NCI-H2171 treated with DMSO at 0.1 percent for 48 hours (cell line): ENCODE measurements around the gene PAXX.
"Not testable (repeated sequence)": the region's sequence is repeated elsewhere in the genome, so short reads cannot be mapped to it uniquely, and the experiment has no call there.

Experiments used
- DNase-seq: peaks from one replicate; lab custom pipeline; 2025; lab: John Stamatoyannopoulos, UW

Gene PAXX

DNA sequence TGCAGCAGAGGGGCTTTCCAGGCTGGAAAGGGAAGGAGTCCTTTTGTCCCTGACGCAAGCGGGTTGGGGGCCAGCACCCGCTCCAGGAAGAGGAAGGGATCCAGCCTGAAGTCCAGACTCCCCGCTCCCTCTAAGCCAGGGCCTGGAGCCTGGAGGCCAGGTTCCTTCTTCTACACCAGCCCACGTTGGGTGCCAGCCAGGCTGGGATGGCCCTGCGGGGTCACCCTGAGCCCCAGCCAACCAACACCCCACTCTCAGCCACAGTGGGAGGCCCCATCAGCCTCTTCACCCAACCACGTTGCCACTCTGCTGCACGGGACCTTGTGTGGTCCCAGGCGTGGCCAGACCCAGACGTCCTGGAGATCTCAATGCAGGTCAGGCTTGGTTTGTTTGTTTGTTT lies 40.6 kb downstream of the PAXX start:
- no peak for DNase-seq

DNA sequence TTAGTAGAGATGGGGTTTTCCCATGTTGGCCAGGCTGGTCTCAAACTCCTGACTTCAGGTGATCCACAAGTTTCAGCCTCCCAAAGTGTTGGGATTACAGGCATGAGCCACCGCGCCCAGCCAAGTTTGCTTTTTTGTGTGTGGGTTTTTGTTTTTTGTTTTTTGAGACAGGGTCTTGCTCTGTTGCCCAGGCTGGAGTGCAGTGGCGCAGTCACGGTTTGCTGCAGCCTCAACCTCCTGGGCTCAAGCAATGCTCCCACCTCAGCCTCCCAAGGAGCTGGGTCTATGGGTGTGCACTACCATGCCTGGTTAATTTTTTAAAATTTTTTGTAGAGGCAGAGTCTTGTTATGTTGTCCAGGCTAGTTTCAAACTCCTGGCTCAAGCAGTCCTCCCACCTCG lies 41.3 kb downstream of the PAXX start:
- DNase-seq = not testable (repeated sequence)

DNA sequence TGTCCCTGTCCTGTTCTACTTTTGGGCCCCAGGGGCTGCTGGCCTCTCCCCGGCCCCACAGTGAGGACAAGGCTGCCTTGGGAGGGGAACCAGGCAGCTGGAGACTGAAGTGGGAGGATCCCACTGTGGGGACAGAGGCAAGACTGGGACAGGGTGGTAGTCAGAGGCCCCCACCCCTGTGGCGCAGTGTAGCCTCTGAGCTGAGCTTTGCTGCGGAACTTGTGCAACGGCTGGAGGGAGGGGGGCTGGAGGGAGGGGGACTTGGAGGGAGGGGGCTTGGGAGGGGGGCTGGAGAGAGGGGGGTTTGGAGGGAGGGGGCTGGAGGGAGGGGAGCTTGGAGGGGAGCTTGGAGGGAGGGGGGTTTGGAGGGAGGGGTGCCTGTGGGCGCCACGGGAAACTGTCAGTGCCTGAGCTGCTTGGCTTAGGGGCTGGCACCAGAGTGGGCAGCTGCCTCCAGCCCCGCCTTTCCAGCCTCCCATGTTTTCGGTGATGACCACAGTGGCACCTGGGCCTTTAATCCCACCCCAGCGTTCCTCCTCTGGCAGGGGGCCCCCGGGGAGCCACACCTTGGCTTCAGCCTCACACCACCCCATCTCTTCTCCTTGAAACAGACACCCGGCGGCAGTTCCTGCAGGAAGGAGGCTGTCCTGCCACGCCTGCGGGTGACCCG lies 42.0 kb downstream of the PAXX start:
- no peak for DNase-seq

DNA sequence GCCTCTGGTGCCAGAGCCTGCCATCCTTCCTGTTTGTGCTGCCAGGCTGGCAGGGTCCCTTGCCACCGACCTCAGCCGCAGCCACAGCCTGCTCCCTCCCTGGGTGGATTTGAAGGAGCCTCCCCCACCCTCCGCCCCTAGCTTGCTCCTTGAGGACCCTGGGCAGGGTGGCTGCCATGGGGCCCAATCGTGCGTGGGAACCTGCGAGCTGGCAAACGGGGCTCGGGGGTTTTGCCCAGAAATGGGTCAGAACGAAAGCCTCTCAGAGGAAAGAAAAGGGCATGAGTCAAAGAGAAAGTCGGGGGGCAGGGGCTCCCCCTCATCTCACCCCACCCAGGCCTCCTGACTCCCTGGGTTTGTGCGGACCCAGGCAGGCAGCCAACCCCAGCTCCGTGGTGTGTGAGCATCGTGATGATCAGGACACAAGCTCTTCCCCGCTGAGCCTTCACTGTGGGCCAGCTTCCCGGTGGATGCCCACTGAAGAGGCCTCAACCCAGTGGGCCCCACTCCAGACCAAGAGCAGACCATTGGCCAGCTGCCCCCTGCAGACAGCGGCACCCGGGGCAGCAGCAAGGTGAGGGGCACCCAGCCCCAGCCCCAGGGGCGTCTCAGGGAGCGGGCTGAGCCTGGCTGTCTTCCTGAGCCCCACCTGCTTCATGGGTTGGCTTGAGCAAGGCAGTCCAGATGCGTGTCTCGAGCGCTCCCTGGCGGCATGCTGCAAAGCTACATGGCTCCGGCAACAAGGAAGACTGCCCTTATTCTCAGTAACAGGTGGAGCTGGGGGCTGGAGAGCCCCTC lies 42.7 kb downstream of the PAXX start:
- peak; percentile 96 for DNase-seq

DNA sequence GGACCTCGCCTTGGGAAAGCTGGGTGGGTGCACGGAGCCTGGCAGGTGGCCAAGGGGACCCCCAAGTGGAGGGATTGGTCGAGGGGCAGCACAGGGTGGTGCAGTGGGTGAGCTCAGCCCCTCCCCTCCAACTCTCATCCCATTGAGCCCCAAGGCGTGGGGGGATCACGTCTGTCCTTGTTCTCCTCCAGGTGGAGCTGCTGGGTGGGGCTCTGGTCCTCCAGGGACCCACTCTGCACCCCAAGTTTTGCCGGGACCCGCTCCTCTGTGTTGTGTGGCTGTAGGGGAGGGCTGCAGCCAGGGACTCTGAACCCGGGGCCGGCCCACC lies 43.2 kb downstream of the PAXX start:
- DNase-seq = no peak

DNA sequence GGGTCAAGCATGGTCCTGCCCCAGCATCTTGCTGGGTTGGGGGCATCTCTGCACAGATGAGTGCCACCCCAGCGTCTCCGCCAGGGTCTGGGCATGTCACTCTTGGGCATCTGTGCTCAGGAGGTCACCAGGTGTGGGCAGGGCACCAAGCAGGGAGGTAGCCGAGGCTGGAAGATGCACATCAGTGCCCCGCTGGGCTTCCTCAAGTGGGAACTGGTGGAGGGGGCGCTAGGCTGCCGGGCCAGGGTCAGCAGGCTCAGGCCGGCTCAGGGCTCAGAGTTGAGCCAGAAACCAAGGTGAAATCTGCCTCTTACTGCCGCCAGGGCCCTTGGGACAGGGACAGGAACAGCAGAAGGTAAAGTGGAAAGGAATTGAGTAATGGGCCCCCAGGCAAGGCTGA lies 43.7 kb downstream of the PAXX start:
- no peak for DNase-seq

DNA sequence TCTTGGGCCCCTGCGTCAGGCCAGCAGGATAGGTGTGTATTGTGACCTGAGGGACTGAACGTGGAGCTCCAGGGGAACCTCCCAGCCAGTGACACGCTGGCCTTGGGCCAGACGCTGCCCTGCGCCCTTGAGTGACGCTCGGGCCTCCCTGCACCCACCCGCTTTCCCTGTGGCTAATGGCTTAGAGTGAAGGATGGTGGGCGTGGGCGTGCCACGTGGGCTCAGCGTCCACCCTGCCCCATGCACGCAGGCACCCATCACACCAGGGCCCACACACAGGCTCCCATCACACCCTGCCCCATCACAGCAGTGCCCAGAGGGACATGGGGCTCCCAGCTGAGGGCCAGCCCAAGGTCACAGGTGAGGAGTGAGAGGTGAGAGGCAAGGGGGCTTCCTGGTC lies 44.8 kb downstream of the PAXX start:
- no peak for DNase-seq

DNA sequence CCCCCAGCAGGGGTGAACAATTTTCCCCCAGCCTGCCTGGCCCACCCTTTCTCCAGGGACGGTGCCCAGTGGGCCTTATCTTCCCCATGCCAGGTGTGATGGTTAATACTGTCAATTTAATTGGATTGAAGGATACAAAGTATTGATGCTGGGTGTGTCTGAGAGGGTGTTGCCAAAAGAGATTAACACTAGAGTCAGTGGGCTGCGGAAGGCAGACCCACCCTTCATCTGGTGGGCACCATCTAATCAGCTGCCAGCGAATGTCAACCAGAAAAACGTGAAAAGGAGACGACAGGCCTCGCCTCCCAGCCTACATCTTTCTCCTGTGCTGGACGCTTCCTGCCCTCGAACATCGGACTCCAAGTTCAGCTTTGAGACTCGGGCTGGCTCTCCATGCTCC lies 45.3 kb downstream of the PAXX start:
- DNase-seq = no peak

DNA sequence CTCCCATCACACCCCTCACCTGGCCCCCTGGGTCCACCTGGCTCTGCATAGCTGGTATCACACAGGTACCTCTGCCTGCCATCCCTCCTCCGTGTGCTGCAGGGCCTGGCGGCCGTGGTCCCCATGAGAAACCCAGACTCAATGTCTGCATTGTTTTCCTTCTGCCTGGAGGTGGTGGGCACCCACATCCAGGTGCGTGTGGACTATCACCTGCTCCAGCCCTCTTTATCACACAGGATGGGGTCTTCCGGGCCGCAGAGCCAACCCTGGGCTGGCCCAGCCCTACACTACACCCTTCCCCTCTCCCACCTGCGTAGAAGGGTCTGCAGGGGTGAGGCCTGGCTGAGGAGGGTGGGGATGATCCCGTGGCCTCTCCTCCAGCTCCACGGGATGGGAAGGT lies 46.7 kb downstream of the PAXX start:
- no peak for DNase-seq

DNA sequence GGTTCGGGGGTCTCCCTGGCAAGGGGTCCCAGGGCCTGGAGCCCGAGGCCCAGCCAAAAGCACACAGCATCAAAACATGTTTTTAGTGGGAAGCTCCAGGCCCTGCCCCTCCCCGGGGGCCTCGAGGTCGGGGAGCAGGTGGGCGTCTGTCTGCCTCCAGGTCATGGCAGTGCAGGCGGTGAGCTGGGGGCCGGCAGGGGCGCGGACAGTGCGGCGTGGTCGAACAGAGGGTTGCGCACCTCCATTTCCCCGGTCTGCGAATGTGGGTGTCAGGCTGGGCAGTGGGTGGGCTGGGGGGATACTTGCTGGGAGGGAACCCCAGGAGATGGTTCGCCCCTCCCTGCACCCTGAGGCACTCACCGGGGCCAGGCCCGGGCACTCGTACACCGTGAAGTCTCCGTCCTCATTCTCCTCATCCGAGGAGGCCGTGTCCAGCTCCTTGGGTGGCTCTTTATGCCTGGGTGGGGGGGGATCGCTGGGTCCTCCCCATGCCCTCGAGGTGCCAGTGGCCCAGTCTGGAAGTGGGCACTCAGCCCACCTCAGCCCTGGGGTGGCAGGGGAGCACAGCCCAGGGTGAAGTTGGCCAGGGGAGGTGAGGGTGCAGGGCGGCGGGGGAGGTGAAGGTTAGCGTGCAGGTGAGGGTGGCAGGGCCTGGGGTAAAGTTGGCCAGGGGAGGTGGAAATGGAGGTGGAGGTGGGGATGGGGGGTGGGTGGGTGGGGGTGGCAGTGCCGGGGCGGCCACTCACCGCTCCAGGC lies 47.6 kb downstream of the PAXX start:
- no peak for DNase-seq

DNA sequence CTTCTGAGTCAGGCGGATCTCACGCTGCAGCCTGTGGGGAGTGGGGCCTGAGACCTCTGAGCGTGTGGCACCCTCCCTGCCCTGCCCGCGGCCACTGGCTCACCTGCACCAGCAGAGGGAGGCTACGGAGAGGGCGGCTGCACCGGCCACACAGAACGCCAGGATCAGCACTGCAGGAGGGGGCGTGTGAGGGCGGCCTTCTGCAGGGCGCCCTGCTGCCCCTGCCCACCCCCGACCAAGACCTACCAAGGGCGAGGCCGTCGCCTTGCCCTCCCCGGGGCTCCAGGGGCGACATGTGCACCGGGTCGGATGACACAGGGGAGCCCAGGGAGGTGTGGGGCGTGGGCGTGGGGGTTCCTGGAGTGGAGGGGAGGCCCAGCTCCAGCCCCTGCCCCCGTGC lies 48.3 kb downstream of the PAXX start:
- no peak for DNase-seq

DNA sequence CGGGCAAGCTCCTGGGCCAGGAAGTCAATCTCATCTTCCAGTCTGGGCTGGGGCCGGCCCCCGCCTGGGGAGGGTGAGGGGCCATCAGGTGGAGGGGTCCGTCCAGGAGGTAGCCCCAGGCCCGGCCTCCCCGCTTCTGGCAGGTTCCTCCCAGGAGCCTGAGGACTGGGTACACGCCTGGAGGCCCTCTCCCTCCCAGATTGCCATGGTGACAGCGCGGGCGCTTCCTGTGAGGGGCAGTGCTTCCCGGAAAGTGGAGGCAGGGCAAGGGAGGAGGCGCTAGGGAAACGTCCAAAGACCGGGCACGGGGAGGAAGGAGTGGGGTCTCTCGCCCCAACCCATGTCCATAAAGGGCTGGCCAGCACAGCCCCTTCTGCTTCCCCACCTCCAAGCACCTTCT lies 48.9 kb downstream of the PAXX start:
- no peak for DNase-seq

DNA sequence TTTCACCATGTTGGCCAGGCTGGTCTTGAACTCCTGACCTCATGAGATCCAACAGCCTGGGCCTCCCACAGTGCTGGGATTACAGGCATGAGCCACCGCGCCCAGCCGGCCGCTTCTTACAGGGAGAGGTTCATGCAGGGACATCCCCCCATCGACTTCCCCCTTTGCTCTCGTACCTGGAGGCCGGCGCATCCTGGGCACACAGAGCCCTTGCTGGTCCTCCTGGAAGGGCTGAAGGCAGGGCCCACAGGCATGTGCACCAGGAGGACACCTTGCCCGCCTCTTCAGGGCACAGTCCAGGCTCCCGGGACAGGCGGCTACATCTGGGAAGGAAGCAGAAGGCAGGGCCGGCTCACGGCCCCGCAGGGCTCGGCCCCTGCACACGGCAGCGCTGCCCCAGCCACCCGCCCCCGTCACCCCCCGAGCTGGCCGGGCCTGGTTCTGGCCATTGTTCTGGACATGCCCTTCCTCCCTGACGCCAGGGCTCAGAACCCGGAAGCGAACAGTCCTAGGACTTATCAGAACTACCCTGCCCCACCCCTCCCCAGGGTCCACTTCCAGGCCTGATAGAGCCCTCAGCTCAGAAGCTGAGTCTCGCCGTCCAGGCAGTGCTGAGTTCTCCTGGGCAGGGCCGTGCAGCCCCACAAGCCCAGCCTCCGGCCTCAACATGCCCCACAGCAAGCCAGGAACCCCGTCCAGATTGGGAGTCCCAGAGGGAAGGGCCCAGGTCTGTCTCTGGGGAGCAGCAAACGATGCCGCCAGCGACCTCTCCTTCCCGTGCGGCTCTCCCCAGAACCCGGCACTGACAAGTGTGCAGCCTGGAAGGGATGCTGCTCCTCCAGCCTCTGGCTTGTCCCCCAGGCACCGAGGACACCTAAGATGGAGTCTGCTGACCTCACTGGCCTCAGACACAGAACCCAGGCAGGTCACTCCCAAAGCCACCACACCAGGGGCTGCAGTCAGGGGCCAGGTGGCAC lies 50.8 kb downstream of the PAXX start:
- no peak for DNase-seq
